ENCODE measurements around the gene AMZ2. TPM values are rescaled to one million over a fixed set of nuclear protein-coding genes. Genes with fewer than 3 reads are reported as not detected.
"Not testable (repeated sequence)": the region's sequence is repeated elsewhere in the genome, so short reads cannot be mapped to it uniquely, and the experiment has no call there.

Gene AMZ2
- total and polyA plus RNA-seq, 4 donors, result 27.1 to 55.2 (median 44.9) TPM

GRCh38 chr17:68207651-68208253 lies 40.1 kb upstream of the AMZ2 start:
- peaks cover 0 to 5% (median 2%) of the 10 kb centered on the region in 4 donors for H3K36me3 ChIP-seq (ENCODE audit: control insufficient read depth in 4 of 4, insufficient read depth in 4 of 4, low read length in 4 of 4)
- no peak overlapping the region for H3K4me3 ChIP-seq
- no peak overlapping the region for H3K9ac ChIP-seq (ENCODE audit: insufficient read depth in 1 of 2, low read length in 2 of 2)
- TF ChIP-seq CTCF (IDR thresholded peaks at IDR 0.05; ENCODE audit: control extremely low read depth, extremely low read depth), result no peak
- H3K27me3 ChIP-seq (ENCODE audit: control insufficient read depth in 3 of 3, insufficient read depth in 3 of 3, low read length in 2 of 3), result no peaks in the 10 kb centered on the region
- H3K4me1 ChIP-seq (ENCODE audit: control insufficient read depth in 5 of 5, insufficient read depth in 5 of 5, low read length in 5 of 5), result peaks cover 0 to 6% (median 3%) of the 10 kb centered on the region in 5 donors
- ATAC-seq (ENCODE audit: insufficient read depth, low FRiP score) (no peak), DNase-seq (no peak)
- WGBS, 2 donors, result 90 to 96% methylated on average over 34 to 37 of the region's 37 CpGs
- H3K27ac ChIP-seq (ENCODE audit: low read depth in 1 of 2, low read length in 1 of 2), result no peak overlapping the region
- no peaks in the 10 kb centered on the region for H3K9me3 ChIP-seq (ENCODE audit: control insufficient read depth in 4 of 4, insufficient read depth in 3 of 4, low read length in 3 of 4)

- ATAC-seq (ENCODE audit: insufficient read depth, low FRiP score); H3K4me1 ChIP-seq (ENCODE audit: control insufficient read depth in 5 of 5, insufficient read depth in 5 of 5, low read length in 5 of 5); H3K9ac ChIP-seq (ENCODE audit: insufficient read depth in 1 of 2, low read length in 2 of 2); H3K4me3 ChIP-seq; H3K27ac ChIP-seq (ENCODE audit: low read depth in 1 of 2, low read length in 1 of 2); H3K36me3 ChIP-seq (ENCODE audit: control insufficient read depth in 4 of 4, insufficient read depth in 4 of 4, low read length in 4 of 4); H3K9me3 ChIP-seq (ENCODE audit: control insufficient read depth in 4 of 4, insufficient read depth in 3 of 4, low read length in 3 of 4); H3K27me3 ChIP-seq (ENCODE audit: control insufficient read depth in 3 of 3, insufficient read depth in 3 of 3, low read length in 2 of 3); DNase-seq: not testable (repeated sequence)
- WGBS, 2 donors, result 96 to 97% methylated on average over 19 of the region's 19 CpGs
Measured at GRCh38 chr17:68208651-68209050, 39.2 kb upstream of the AMZ2 start.

GRCh38 chr17:68209191-68209900 lies 38.5 kb upstream of the AMZ2 start:
- H3K27ac ChIP-seq (ENCODE audit: low read depth in 1 of 2, low read length in 1 of 2); H3K4me3 ChIP-seq; H3K9ac ChIP-seq (ENCODE audit: insufficient read depth in 1 of 2, low read length in 2 of 2); H3K27me3 ChIP-seq (ENCODE audit: control insufficient read depth in 3 of 3, insufficient read depth in 3 of 3, low read length in 2 of 3); DNase-seq; H3K4me1 ChIP-seq (ENCODE audit: control insufficient read depth in 5 of 5, insufficient read depth in 5 of 5, low read length in 5 of 5); ATAC-seq (ENCODE audit: insufficient read depth, low FRiP score); H3K9me3 ChIP-seq (ENCODE audit: control insufficient read depth in 4 of 4, insufficient read depth in 3 of 4, low read length in 3 of 4); H3K36me3 ChIP-seq (ENCODE audit: control insufficient read depth in 4 of 4, insufficient read depth in 4 of 4, low read length in 4 of 4): not testable (repeated sequence)
- WGBS, 2 donors, result 96 to 97% methylated on average over 13 of the region's 13 CpGs

GRCh38 chr17:68210570-68211315 lies 37.1 kb upstream of the AMZ2 start:
- no peak overlapping the region for H3K9ac ChIP-seq (ENCODE audit: insufficient read depth in 1 of 2, low read length in 2 of 2)
- H3K36me3 ChIP-seq (ENCODE audit: control insufficient read depth in 4 of 4, insufficient read depth in 4 of 4, low read length in 4 of 4), result peaks cover 0 to 5% (median 2%) of the 10 kb centered on the region in 4 donors
- no peak overlapping the region for H3K27ac ChIP-seq (ENCODE audit: low read depth in 1 of 2, low read length in 1 of 2)
- no peaks in the 10 kb centered on the region for H3K9me3 ChIP-seq (ENCODE audit: control insufficient read depth in 4 of 4, insufficient read depth in 3 of 4, low read length in 3 of 4)
- ATAC-seq (ENCODE audit: insufficient read depth, low FRiP score) (no peak), DNase-seq (no peak)
- H3K27me3 ChIP-seq (ENCODE audit: control insufficient read depth in 3 of 3, insufficient read depth in 3 of 3, low read length in 2 of 3), result no peaks in the 10 kb centered on the region
- 88 to 89% methylated on average over 10 of the region's 10 CpGs for WGBS, 2 donors
- H3K4me3 ChIP-seq, result no peak overlapping the region
- H3K4me1 ChIP-seq (ENCODE audit: control insufficient read depth in 5 of 5, insufficient read depth in 5 of 5, low read length in 5 of 5), result peaks cover 0 to 6% (median 0%) of the 10 kb centered on the region in 5 donors
- TF ChIP-seq CTCF (IDR thresholded peaks at IDR 0.05; ENCODE audit: control extremely low read depth, extremely low read depth), result no peak

GRCh38 chr17:68213428-68214411 lies 34.1 kb upstream of the AMZ2 start:
- not testable (repeated sequence) for H3K27ac ChIP-seq (ENCODE audit: low read depth in 1 of 2, low read length in 1 of 2); H3K27me3 ChIP-seq (ENCODE audit: control insufficient read depth in 3 of 3, insufficient read depth in 3 of 3, low read length in 2 of 3); ATAC-seq (ENCODE audit: insufficient read depth, low FRiP score); H3K9me3 ChIP-seq (ENCODE audit: control insufficient read depth in 4 of 4, insufficient read depth in 3 of 4, low read length in 3 of 4); H3K4me3 ChIP-seq; H3K36me3 ChIP-seq (ENCODE audit: control insufficient read depth in 4 of 4, insufficient read depth in 4 of 4, low read length in 4 of 4); DNase-seq; H3K4me1 ChIP-seq (ENCODE audit: control insufficient read depth in 5 of 5, insufficient read depth in 5 of 5, low read length in 5 of 5); H3K9ac ChIP-seq (ENCODE audit: insufficient read depth in 1 of 2, low read length in 2 of 2)
- WGBS, 2 donors, result 24 to 43% methylated on average over 10 to 11 of the region's 11 CpGs

- H3K4me1 ChIP-seq (ENCODE audit: control insufficient read depth in 5 of 5, insufficient read depth in 5 of 5, low read length in 5 of 5); H3K36me3 ChIP-seq (ENCODE audit: control insufficient read depth in 4 of 4, insufficient read depth in 4 of 4, low read length in 4 of 4); H3K9me3 ChIP-seq (ENCODE audit: control insufficient read depth in 4 of 4, insufficient read depth in 3 of 4, low read length in 3 of 4); H3K27ac ChIP-seq (ENCODE audit: low read depth in 1 of 2, low read length in 1 of 2); H3K9ac ChIP-seq (ENCODE audit: insufficient read depth in 1 of 2, low read length in 2 of 2); H3K4me3 ChIP-seq; DNase-seq; H3K27me3 ChIP-seq (ENCODE audit: control insufficient read depth in 3 of 3, insufficient read depth in 3 of 3, low read length in 2 of 3); ATAC-seq (ENCODE audit: insufficient read depth, low FRiP score): not testable (repeated sequence)
- 85% methylated on average over 5 of the region's 5 CpGs; no CpG with 5 or more reads in 1 of the 2 donors for WGBS, 2 donors
Measured at GRCh38 chr17:68215453-68215852, 32.4 kb upstream of the AMZ2 start.
